ENCODE results near the gene CYP2E1. TPM values are rescaled to one million over a fixed set of nuclear protein-coding genes. Genes with fewer than 3 reads are reported as not detected.
"Not testable (repeated sequence)": the region's sequence is repeated elsewhere in the genome, so short reads cannot be mapped to it uniquely, and the experiment has no call there.

The CYP2E1 gene
- total RNA-seq, 4 donors from 2014 or later, result 3.1 to 26.9 (median 10.5) TPM

GRCh38 chr10:133565441-133566294, 38.5 kb downstream of the CYP2E1 start, which contains the start of gene SYCE1:
Gene SYCE1, minus strand, starts transcription at chr10:133565583. Its CDS starts 54 bp downstream, at chr10:133565529.
- peak within 1 kb of the TSS in 1 of 4 donors; percentile 78 for H3K27ac ChIP-seq
- peaks cover 0 to 45% (median 0%) of the 10 kb centered on the region in 4 donors for H3K27me3 ChIP-seq
- H3K4me1 ChIP-seq, result no peaks in the 10 kb centered on the region
- intact Hi-C loops (cut with DNase I), result no loop called here
- DNase-seq, result no peak
- TF ChIP-seq CTCF (IDR thresholded peaks at IDR 0.05) (peak in 1 of 6 experiments; percentile 48), POLR2A (IDR thresholded peaks at IDR 0.05) (no peak)
- peaks cover 0 to 20% (median 7%) of the 10 kb centered on the region in 3 donors for H3K9me3 ChIP-seq
- no peaks in the 10 kb centered on the region for H3K36me3 ChIP-seq
- peak within 1 kb of the TSS in 1 of 4 donors; percentile 28 for H3K4me3 ChIP-seq
- WGBS, 2 donors, result 65 to 82% methylated on average over 5 of the region's 77 CpGs

GRCh38 chr10:133567119-133567518, 40.0 kb downstream of the CYP2E1 start:
- no peak overlapping the region for H3K4me3 ChIP-seq
- TF ChIP-seq POLR2A (IDR thresholded peaks at IDR 0.05) (no peak), CTCF (IDR thresholded peaks at IDR 0.05) (no peak)
- H3K36me3 ChIP-seq, result no peaks in the 10 kb centered on the region
- 71 to 75% methylated on average over 5 of the region's 5 CpGs for WGBS, 2 donors
- H3K9me3 ChIP-seq, result peaks cover 0 to 20% (median 7%) of the 10 kb centered on the region in 3 donors
- H3K4me1 ChIP-seq, result no peaks in the 10 kb centered on the region
- no peak overlapping the region for H3K27ac ChIP-seq
- H3K27me3 ChIP-seq, result peaks cover 0 to 45% (median 0%) of the 10 kb centered on the region in 4 donors
- DNase-seq, result no peak
- intact Hi-C loops (cut with DNase I), result no loop called here

GRCh38 chr10:133567609-133568286, 40.6 kb downstream of the CYP2E1 start:
- WGBS, 2 donors, result 85 to 88% methylated on average over 11 to 14 of the region's 29 CpGs
- no peak for DNase-seq
- no peak overlapping the region for H3K27ac ChIP-seq
- no peak for TF ChIP-seq CTCF (IDR thresholded peaks at IDR 0.05)
- no peak overlapping the region for H3K4me3 ChIP-seq
- no peaks in the 10 kb centered on the region for H3K36me3 ChIP-seq
- H3K27me3 ChIP-seq, result peaks cover 0 to 45% (median 0%) of the 10 kb centered on the region in 4 donors
- peaks cover 0 to 20% (median 7%) of the 10 kb centered on the region in 3 donors for H3K9me3 ChIP-seq
- no peaks in the 10 kb centered on the region for H3K4me1 ChIP-seq
- intact Hi-C loops (cut with DNase I), result no loop called here

GRCh38 chr10:133568287-133568614, 41.1 kb downstream of the CYP2E1 start:
- Histone ChIP-seq H3K9me3 (peaks cover 0 to 25% (median 12%) of the 10 kb centered on the region in 3 donors), H3K27ac (no peak overlapping the region), H3K36me3 (no peaks in the 10 kb centered on the region), H3K4me3 (no peak overlapping the region), H3K27me3 (peaks cover 0 to 45% (median 0%) of the 10 kb centered on the region in 4 donors), H3K4me1 (no peaks in the 10 kb centered on the region)
- intact Hi-C loops (cut with DNase I), result no loop called here
- DNase-seq, result no peak
- no peak for TF ChIP-seq POLR2A (IDR thresholded peaks at IDR 0.05)
- TF ChIP-seq CTCF (IDR thresholded peaks at IDR 0.05), result no peak
- whole genome bisulfite sequencing, 2 donors, result 100% methylated on average over 1 to 4 of the region's 22 CpGs

GRCh38 chr10:133568831-133569527, 41.8 kb downstream of the CYP2E1 start:
- H3K9me3 ChIP-seq, result peaks cover 0 to 32% (median 15%) of the 10 kb centered on the region in 3 donors
- H3K27ac ChIP-seq; DNase-seq; H3K4me1 ChIP-seq; H3K36me3 ChIP-seq; intact Hi-C loops (cut with DNase I): not testable (repeated sequence)
- no CpG with 5 or more reads among the region's 80 CpGs for WGBS, 2 donors
- H3K27me3 ChIP-seq, result peaks cover 0 to 45% (median 0%) of the 10 kb centered on the region in 4 donors
- peak overlapping the region in 1 of 4 donors; percentile 40 for H3K4me3 ChIP-seq

GRCh38 chr10:133569801-133570200, 42.6 kb downstream of the CYP2E1 start:
- WGBS, 2 donors, result no CpG with 5 or more reads among the region's 21 CpGs
- H3K4me1 ChIP-seq; H3K4me3 ChIP-seq; intact Hi-C loops (cut with DNase I); H3K27ac ChIP-seq; H3K36me3 ChIP-seq; DNase-seq: not testable (repeated sequence)
- Histone ChIP-seq H3K9me3 (peaks cover 0 to 26% (median 15%) of the 10 kb centered on the region in 3 donors), H3K27me3 (peaks cover 0 to 40% (median 0%) of the 10 kb centered on the region in 4 donors)

GRCh38 chr10:133572055-133572454, 44.9 kb downstream of the CYP2E1 start:
- 100% methylated on average over 1 of the region's 11 CpGs; no CpG with 5 or more reads in 1 of the 2 donors for WGBS, 2 donors
- intact Hi-C loops (cut with DNase I); H3K36me3 ChIP-seq; DNase-seq; H3K27ac ChIP-seq; H3K4me1 ChIP-seq; H3K4me3 ChIP-seq: not testable (repeated sequence)
- peaks cover 0 to 11% (median 8%) of the 10 kb centered on the region in 3 donors for H3K9me3 ChIP-seq
- H3K27me3 ChIP-seq, result peaks cover 0 to 19% (median 0%) of the 10 kb centered on the region in 4 donors

GRCh38 chr10:133573460-133573859, 46.3 kb downstream of the CYP2E1 start:
- H3K27me3 ChIP-seq; H3K36me3 ChIP-seq; intact Hi-C loops (cut with DNase I); H3K27ac ChIP-seq; H3K4me1 ChIP-seq; H3K4me3 ChIP-seq; DNase-seq: not testable (repeated sequence)
- H3K9me3 ChIP-seq, result peaks cover 0 to 11% (median 8%) of the 10 kb centered on the region in 3 donors
- WGBS, 2 donors, result 57 to 63% methylated on average over 1 of the region's 1 CpG

All from esophagus squamous epithelium (tissue), 5 donors.